GM19043 (cell line): ENCODE data around the gene HRH2.
"Not testable (repeated sequence)": the region's sequence is repeated elsewhere in the genome, so short reads cannot be mapped to it uniquely, and the experiment has no call there.

ENCODE experiments used
- ATAC-seq: cut with Tn5 transposase; IDR thresholded peaks from one replicate; pipeline ENCODE4 v1.9.1; 2021; ENCODE audit warnings: low read depth; ENCODE audit not compliant: unreplicated experiment

HRH2 gene

GRCh38 chr5:175657593-175658271 lies at the start of gene HRH2:
Gene HRH2, plus strand, starts transcription at chr5:175658071. Its CDS starts 25,163 bp downstream, at chr5:175683234.
- ATAC-seq = no peak

GRCh38 chr5:175609526-175609925 lies 48.3 kb upstream of the HRH2 start:
- ATAC-seq = no peak

- no peak for ATAC-seq
Observed at GRCh38 chr5:175610381-175610780, 47.5 kb upstream of the HRH2 start.

GRCh38 chr5:175610898-175611297 lies 47.0 kb upstream of the HRH2 start:
- ATAC-seq = no peak

GRCh38 chr5:175614223-175614815 lies 43.6 kb upstream of the HRH2 start:
- ATAC-seq = no peak

- ATAC-seq = no peak
Observed at GRCh38 chr5:175614861-175615260, 43.0 kb upstream of the HRH2 start.

- ATAC-seq = no peak
Observed at GRCh38 chr5:175616083-175616482, 41.8 kb upstream of the HRH2 start.

- not testable (repeated sequence) for ATAC-seq
Observed at GRCh38 chr5:175616527-175616926, 41.3 kb upstream of the HRH2 start.

GRCh38 chr5:175617447-175617846 lies 40.4 kb upstream of the HRH2 start:
- no peak for ATAC-seq

GRCh38 chr5:175620527-175620926 lies 37.3 kb upstream of the HRH2 start:
- ATAC-seq = no peak

- no peak for ATAC-seq
Observed at GRCh38 chr5:175621971-175622370, 35.9 kb upstream of the HRH2 start.

GRCh38 chr5:175623088-175623487 lies 34.8 kb upstream of the HRH2 start:
- no peak for ATAC-seq

GRCh38 chr5:175624316-175624715 lies 33.6 kb upstream of the HRH2 start:
- ATAC-seq = no peak

GRCh38 chr5:175627005-175627404 lies 30.9 kb upstream of the HRH2 start:
- ATAC-seq = no peak

- ATAC-seq = no peak
Observed at GRCh38 chr5:175627739-175628138, 30.1 kb upstream of the HRH2 start.

- ATAC-seq = no peak
Observed at GRCh38 chr5:175628668-175629067, 29.2 kb upstream of the HRH2 start.

- ATAC-seq = no peak
Observed at GRCh38 chr5:175629261-175629660, 28.6 kb upstream of the HRH2 start.

- no peak for ATAC-seq
Observed at GRCh38 chr5:175629793-175630192, 28.1 kb upstream of the HRH2 start.

GRCh38 chr5:175635854-175636584 lies 21.9 kb upstream of the HRH2 start:
- no peak for ATAC-seq

- no peak for ATAC-seq
Observed at GRCh38 chr5:175638305-175638704, 19.6 kb upstream of the HRH2 start.

GRCh38 chr5:175640106-175640775 lies 17.6 kb upstream of the HRH2 start:
- ATAC-seq = no peak
